Esophagus squamous epithelium (tissue), 4 donors: Measurements from ENCODE around the gene TLDC2.

Experiments
- CTCF ChIP-seq, 6 experiments: fragments of 450-650 bp in 4 of 6; fragments of 200-600 bp in 2 of 6; sonication (generic) in 2 of 6; IDR thresholded peaks; one replicate each; pipeline ENCODE4 v1.5.1; 2016 to 2019; ENCODE audit warnings: antibody characterized with exemption in 6 of 6, mild to moderate bottlenecking in 4 of 6, moderate library complexity in 4 of 6
- POLR2A ChIP-seq, 4 donors: fragments of 450-650 bp; IDR thresholded peaks; one replicate each; pipeline ENCODE4 v1.6.1; 2017; ENCODE audit warnings: antibody characterized with exemption in 4 of 4, mild to moderate bottlenecking in 4 of 4, moderate library complexity in 3 of 4

GRCh38 chr20:36890586-36890985 is 14.6 kb downstream of the TLDC2 start:
- TF ChIP-seq POLR2A (IDR thresholded peaks at IDR 0.05) (no peak), CTCF (IDR thresholded peaks at IDR 0.05) (no peak)
